Stimulated activated memory B cell treated with anti-CD40 and anti-IgM and Interleukin-4, amounts not matched to agents 10 μg/mL and 1 μg/mL and 100 μg/mL, for 72 hours (primary cell): ENCODE data around the gene GBX2.

Experiments
- ATAC-seq: fragments of 150-1000 bp; cut with Tn5 transposase; 2 replicates; pipeline ENCODE4 v1.10.0; 2021
- H3K27ac Mint-ChIP-seq: one replicate; pipeline ENCODE4 v1.8.0; 2022; ENCODE audit warnings: mild to moderate bottlenecking, mixed read lengths
- H3K27me3 Mint-ChIP-seq: one replicate; pipeline ENCODE4 v1.8.0; 2022; ENCODE audit warnings: mixed read lengths
- H3K36me3 Mint-ChIP-seq: one replicate; pipeline ENCODE4 v1.8.0; 2022; ENCODE audit warnings: mixed read lengths
- H3K4me1 Mint-ChIP-seq: one replicate; pipeline ENCODE4 v1.8.0; 2022; ENCODE audit warnings: mixed read lengths
- H3K4me3 Mint-ChIP-seq: one replicate; pipeline ENCODE4 v1.8.0; 2022; ENCODE audit warnings: mild to moderate bottlenecking, moderate library complexity, mixed read lengths
- H3K9me3 Mint-ChIP-seq: one replicate; pipeline ENCODE4 v1.8.0; 2022; ENCODE audit warnings: mixed read lengths

GBX2 gene

GRCh38 chr2:236200378-236200777, 32.2 kb upstream of the GBX2 start:
- Mint-ChIP-seq H3K36me3 (no peaks in the 10 kb centered on the region), H3K9me3 (peaks cover 3% of the 10 kb centered on the region), H3K27ac (no peak overlapping the region), H3K4me3 (no peak overlapping the region), H3K4me1 (no peaks in the 10 kb centered on the region), H3K27me3 (no peaks in the 10 kb centered on the region)
- ATAC-seq, result no peak

DNA sequence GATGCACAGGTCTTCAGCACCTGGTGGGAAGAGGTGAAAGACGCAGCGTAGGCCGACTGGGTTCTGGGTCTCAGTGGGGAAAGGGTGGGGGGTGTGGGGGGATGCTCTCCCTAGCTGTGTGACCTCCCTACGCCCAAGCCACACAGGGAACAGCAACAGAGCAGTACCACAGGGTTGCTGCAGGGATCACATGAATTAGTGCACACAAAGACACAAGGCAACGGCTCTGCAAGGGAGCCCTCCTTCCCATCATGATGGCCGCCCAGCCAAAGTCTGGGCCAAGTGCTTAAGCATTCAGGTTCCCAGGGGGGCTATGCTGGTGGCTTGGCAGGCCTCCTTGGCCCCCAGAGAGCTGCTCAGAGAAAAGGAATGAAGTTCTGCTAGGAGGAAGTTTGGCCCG, 28.2 kb upstream of the GBX2 start:
- Mint-ChIP-seq H3K4me1 (no peaks in the 10 kb centered on the region), H3K4me3 (no peak overlapping the region), H3K36me3 (no peaks in the 10 kb centered on the region), H3K9me3 (peaks cover 6% of the 10 kb centered on the region), H3K27ac (no peak overlapping the region), H3K27me3 (no peaks in the 10 kb centered on the region)
- no peak for ATAC-seq

DNA sequence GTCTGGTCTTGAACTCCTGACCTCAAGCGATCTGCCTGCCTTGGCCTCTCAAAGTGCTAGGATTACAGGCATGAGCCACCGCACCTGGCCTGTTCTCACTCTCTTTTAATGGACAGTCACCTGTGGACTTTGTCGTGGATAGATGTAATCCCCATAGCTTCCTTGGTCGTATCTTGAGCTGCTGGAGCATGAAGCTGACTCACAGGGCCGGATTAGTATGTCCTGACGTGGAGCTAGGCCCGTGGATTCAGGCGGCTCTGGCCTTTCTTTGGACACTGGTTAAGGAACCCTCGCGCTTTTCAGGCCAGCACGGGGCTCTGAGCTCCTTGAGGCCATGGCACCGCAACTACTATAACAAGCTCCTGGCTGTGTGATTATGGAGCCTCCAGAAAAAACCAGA, 27.5 kb upstream of the GBX2 start:
- Mint-ChIP-seq H3K4me1 (no peaks in the 10 kb centered on the region), H3K9me3 (peaks cover 6% of the 10 kb centered on the region), H3K27me3 (no peaks in the 10 kb centered on the region), H3K36me3 (no peaks in the 10 kb centered on the region), H3K4me3 (no peak overlapping the region), H3K27ac (no peak overlapping the region)
- no peak for ATAC-seq

GRCh38 chr2:236194786-236195185, 26.6 kb upstream of the GBX2 start:
- Mint-ChIP-seq H3K4me3 (no peak overlapping the region), H3K27me3 (no peaks in the 10 kb centered on the region), H3K9me3 (peaks cover 6% of the 10 kb centered on the region), H3K36me3 (no peaks in the 10 kb centered on the region), H3K27ac (no peak overlapping the region), H3K4me1 (no peaks in the 10 kb centered on the region)
- no peak for ATAC-seq

- no peak for ATAC-seq
- Mint-ChIP-seq H3K4me3 (no peak overlapping the region), H3K27ac (no peak overlapping the region), H3K36me3 (no peaks in the 10 kb centered on the region), H3K4me1 (no peaks in the 10 kb centered on the region), H3K27me3 (no peaks in the 10 kb centered on the region), H3K9me3 (peaks cover 3% of the 10 kb centered on the region)
Observed at GRCh38 chr2:236193026-236193425, 24.8 kb upstream of the GBX2 start.

- Mint-ChIP-seq H3K4me1 (no peaks in the 10 kb centered on the region), H3K27me3 (peaks cover 7% of the 10 kb centered on the region), H3K4me3 (no peak overlapping the region), H3K36me3 (no peaks in the 10 kb centered on the region), H3K9me3 (peaks cover 3% of the 10 kb centered on the region), H3K27ac (no peak overlapping the region)
- no peak for ATAC-seq
Observed at GRCh38 chr2:236190674-236191073, 22.5 kb upstream of the GBX2 start.

- peaks cover 65% of the 10 kb centered on the region for H3K27me3 Mint-ChIP-seq
- no peaks in the 10 kb centered on the region for H3K4me1 Mint-ChIP-seq
- no peak for ATAC-seq
- H3K27ac Mint-ChIP-seq, result no peak overlapping the region
- no peaks in the 10 kb centered on the region for H3K36me3 Mint-ChIP-seq
- no peak overlapping the region for H3K4me3 Mint-ChIP-seq
- peaks cover 9% of the 10 kb centered on the region for H3K9me3 Mint-ChIP-seq
Observed at GRCh38 chr2:236184701-236185100, 16.5 kb upstream of the GBX2 start.

- no peaks in the 10 kb centered on the region for H3K36me3 Mint-ChIP-seq
- H3K4me1 Mint-ChIP-seq, result no peaks in the 10 kb centered on the region
- H3K4me3 Mint-ChIP-seq, result no peak overlapping the region
- no peak for ATAC-seq
- no peak overlapping the region for H3K27ac Mint-ChIP-seq
- peaks cover 9% of the 10 kb centered on the region for H3K9me3 Mint-ChIP-seq
- H3K27me3 Mint-ChIP-seq, result peaks cover 97% of the 10 kb centered on the region
Observed at GRCh38 chr2:236180831-236181453, 12.8 kb upstream of the GBX2 start.

DNA sequence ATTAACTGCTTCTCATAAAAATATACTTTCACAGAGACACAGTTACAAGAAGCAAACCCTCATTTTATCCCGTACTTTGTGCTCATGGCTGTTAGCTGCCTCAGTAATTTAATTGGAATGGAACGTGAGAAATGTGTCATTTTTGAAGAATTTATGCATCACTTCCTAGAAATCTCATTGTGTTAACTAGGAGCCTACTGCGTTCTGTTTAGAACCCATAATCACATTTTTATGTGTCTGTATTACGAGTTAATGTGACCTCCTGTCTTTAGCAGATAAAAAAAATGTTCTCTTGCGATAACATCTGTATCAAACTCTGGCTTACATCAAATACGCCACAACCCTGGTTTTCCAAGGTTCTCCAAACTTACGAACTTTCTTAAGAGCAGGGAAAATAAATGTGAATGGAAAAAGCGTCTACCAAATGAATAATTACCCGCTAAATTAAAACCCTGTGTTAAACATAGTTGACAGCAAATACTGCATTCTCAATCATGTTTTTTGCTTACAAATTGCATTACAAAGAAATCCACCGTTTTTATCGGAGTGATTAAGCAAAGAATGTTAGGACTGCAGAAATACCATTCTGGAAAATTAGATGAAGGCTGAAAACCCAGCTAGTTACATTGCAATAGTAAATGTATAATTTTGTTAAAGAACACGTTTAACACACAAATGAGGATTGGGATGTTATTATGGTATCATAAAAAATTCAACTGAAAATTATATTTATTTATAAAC, 12.1 kb upstream of the GBX2 start:
- no peak for ATAC-seq
- Mint-ChIP-seq H3K4me3 (no peak overlapping the region), H3K27ac (no peak overlapping the region), H3K9me3 (peaks cover 8% of the 10 kb centered on the region), H3K27me3 (peaks cover 97% of the 10 kb centered on the region), H3K36me3 (no peaks in the 10 kb centered on the region), H3K4me1 (no peaks in the 10 kb centered on the region)

DNA sequence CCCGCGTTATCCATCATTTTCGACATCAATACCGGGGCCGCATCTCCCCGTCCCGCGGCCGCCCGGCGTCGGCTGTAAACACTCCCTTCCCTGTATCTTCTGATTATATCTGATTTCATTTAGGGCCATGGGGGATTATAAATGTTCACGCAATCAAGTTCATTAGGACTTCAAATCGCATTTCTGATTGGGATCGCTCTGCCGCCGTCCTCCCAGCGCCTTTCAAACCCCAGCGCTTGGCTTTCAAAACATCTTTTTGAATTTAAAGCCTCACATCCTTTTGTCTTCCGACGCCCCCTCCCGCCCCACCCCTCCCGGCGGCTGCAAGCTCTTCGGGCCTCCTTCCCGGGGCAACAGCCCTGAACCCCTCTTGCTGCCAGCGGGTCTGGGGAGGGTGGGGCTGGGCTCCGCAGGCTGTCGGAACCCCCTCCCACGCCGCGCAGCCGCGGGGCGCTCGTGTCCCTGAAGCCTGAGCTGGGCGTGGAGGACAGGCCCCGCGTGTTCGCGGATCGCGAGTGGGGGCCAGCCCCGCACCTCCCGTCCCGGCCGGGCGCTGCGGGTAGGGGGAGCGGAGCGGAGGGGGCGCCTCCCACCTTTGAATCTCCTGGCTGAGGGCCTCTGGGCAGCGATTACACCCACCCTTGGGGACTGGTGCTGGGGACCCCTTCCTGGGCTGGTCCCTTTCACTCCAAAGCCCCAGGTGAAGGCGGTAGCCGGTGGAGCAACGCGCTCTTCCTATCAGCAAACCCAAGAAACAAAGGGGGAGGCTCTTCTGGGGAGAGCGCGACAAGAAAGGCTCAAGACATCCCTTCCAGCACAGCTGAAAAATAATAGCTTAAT, 11.3 kb upstream of the GBX2 start:
- ATAC-seq, result no peak
- no peaks in the 10 kb centered on the region for H3K36me3 Mint-ChIP-seq
- H3K9me3 Mint-ChIP-seq, result peaks cover 3% of the 10 kb centered on the region
- H3K27me3 Mint-ChIP-seq, result peaks cover 98% of the 10 kb centered on the region
- no peak overlapping the region for H3K4me3 Mint-ChIP-seq
- no peaks in the 10 kb centered on the region for H3K4me1 Mint-ChIP-seq
- no peak overlapping the region for H3K27ac Mint-ChIP-seq

- Mint-ChIP-seq H3K27ac (no peak overlapping the region), H3K36me3 (no peaks in the 10 kb centered on the region), H3K27me3 (peaks cover 98% of the 10 kb centered on the region), H3K4me3 (no peak overlapping the region), H3K4me1 (no peaks in the 10 kb centered on the region), H3K9me3 (peaks cover 1% of the 10 kb centered on the region)
- no peak for ATAC-seq
Observed at GRCh38 chr2:236178890-236179235, 10.7 kb upstream of the GBX2 start.

GRCh38 chr2:236177967-236178889, 10.0 kb upstream of the GBX2 start:
- ATAC-seq, result no peak
- Mint-ChIP-seq H3K27me3 (peaks cover 98% of the 10 kb centered on the region), H3K36me3 (no peaks in the 10 kb centered on the region), H3K4me3 (no peak overlapping the region), H3K27ac (no peak overlapping the region), H3K9me3 (no peaks in the 10 kb centered on the region), H3K4me1 (no peaks in the 10 kb centered on the region)

GRCh38 chr2:236177604-236177966, 9.4 kb upstream of the GBX2 start:
- Mint-ChIP-seq H3K4me3 (no peak overlapping the region), H3K27ac (no peak overlapping the region), H3K27me3 (peaks cover 98% of the 10 kb centered on the region), H3K36me3 (no peaks in the 10 kb centered on the region), H3K4me1 (no peaks in the 10 kb centered on the region), H3K9me3 (no peaks in the 10 kb centered on the region)
- no peak for ATAC-seq

DNA sequence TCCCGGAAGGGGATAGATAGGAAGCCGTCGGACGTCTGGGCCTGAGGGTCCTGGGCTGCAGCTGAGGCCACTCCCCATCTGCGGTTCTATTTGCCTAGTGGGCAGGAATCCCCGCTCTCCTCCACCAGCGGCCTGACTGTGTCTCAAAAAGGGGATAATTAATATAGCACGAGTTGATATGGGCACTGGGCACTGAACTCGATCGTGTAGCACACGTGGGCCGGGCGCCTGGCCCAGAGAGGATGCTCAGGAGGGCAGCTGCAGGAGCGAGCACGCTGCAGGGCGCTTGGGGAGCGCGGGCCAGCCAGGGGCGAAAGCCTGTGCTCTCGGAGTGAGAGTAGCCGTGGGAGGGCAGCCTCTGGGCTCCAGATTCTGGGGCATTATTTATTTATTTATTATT, 8.8 kb upstream of the GBX2 start:
- Mint-ChIP-seq H3K36me3 (no peaks in the 10 kb centered on the region), H3K4me3 (no peak overlapping the region), H3K27me3 (peaks cover 98% of the 10 kb centered on the region), H3K27ac (no peak overlapping the region), H3K9me3 (no peaks in the 10 kb centered on the region), H3K4me1 (no peaks in the 10 kb centered on the region)
- no peak for ATAC-seq

- H3K9me3 Mint-ChIP-seq, result no peaks in the 10 kb centered on the region
- no peak overlapping the region for H3K27ac Mint-ChIP-seq
- no peaks in the 10 kb centered on the region for H3K4me1 Mint-ChIP-seq
- H3K27me3 Mint-ChIP-seq, result peaks cover 98% of the 10 kb centered on the region
- H3K36me3 Mint-ChIP-seq, result no peaks in the 10 kb centered on the region
- no peak for ATAC-seq
- H3K4me3 Mint-ChIP-seq, result no peak overlapping the region
Observed at GRCh38 chr2:236176417-236176816, 8.2 kb upstream of the GBX2 start.
